Femur (tissue), 1 donor: ENCODE results near the gene CELSR3.

ENCODE experiments used
- DNase-seq: peaks from one replicate; pipeline ENCODE4 v3.0.0-alpha.2; 2017

The CELSR3 gene

DNA sequence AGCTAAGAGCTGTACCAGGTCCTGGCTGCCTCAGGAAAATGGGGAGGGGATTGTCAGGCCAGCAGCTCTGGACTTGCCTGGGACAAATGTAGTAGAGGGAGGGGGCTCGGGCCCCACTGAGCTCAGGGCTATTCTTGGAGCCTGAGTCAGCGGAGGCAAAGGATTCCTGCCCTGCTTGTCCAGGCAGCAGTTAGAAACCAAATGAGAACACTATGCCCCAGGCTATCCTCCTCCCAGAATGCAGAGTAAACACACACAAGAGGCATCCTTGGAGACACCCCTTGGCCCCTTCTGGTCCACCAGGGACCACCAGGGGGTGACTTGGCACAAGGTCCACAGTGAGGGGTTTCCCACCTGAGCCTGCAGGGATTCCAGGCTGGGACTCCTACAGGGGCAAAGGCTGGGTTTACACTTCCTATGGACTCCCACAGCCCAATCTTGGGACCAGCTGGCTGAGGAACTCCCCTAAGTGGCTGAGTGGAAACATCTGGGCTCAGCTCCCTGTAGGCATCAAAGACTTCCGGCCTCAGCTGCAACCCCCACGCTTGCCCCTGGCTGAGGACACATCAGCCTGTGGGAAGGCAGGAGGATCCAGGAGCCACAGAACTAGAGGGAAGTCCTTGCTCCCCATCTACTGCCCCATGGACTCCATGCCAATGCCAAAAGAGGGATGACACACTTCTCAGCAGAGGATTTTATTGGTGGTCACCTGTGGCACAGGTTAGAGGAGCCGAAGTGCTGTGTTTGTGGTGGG lies 64.2 kb downstream of the CELSR3 start:
- peak; percentile 61 for DNase-seq

DNA sequence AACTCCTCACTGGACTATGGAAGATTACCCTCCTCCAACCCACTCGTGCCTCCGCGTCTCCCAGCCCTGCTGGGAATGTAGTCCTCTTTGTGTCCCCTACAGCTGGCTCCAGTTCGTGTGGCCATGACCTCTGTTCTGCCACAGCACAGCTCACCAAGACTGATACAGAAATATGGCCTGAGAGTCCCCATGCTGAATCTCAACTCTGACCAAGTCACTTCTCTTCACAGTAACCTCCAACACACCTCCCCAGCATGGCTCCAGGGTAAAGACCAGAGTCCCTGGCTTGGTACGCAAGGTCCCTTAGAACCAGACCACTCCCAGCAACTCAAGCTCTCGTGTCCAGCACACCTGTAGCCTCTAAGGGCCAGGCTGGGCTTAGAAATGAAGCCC lies 65.3 kb downstream of the CELSR3 start:
- DNase-seq = no peak

DNA sequence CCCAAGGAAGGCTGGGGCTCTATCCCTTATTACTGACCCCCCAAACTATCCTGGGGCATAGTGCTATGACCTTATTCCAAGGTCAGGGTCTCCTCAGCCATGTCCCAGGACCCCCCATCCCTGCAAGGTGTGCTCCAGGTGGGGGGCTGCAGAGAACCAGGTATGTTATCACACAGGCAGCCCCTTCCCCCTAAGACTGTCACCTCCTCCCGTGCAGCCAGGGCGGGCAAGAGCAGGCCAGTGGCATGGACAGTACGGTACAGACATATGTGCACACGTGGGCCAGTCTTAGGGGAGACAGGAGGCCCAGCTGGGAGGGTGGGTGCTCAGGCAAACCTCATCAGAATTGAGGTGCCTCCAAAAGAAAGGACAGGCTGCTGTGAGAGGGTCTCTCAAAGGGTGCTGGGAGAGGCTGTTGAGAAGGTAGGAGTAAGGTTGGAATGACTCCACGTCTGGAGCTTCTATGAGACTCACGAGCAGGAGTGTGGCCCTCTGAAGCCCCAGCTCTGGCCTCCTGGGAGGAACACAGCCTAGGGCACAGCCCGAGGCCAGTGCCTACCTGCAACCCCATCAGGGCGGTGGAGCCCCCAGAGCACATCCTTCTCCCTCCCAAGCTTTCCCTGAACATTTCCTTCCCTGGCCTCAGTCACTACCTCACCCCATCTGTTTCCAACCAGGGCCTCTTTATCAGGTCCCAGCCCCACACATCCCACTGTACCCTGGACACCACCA lies 65.8 kb downstream of the CELSR3 start:
- DNase-seq = no peak

DNA sequence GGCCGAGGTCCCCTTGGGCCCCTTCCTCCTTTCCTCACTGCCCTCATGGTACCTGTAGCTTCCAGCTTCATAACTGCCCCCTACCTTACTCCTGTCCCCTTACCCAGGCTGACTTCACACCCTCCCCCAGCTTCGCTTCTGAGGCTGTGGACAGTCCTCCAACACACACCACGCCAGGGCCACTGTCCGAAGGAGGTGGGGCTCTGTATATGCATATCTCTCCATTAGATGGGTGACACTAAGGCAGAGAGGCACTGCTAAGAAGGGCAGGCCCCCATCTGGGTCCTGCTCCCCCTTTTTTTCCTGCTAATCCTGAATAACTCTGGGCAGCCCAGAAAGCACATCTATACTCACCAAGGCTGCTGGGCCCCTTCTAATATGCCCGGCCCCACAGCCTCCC lies 66.5 kb downstream of the CELSR3 start:
- no peak for DNase-seq

DNA sequence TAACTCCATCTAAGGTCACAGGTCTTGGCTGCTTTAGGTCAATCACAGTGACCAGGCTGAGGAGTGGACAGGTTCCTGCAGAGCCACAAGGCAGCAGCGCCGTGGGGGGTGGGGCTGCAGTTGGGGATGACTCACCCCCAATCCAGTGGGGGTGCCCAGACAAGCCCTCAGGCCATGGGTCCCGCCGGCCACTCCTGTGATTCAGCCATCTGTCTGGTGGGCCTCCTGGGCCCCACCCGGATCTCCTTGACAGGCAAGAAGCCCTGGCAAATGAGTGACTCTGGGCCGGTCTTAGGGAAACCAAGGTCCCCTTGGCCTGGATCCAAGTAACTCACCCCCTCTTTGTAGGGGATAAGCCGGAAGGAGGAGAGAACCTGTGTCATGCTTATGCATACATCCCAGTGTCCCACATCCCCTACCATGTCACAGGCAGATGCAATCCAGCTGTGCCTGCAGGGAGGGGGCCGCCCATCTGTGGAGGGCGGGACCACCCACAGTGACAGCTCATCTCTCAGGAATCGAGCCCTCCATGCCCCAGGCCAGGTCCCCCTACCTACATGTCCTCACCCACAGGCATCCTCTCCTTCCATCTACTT lies 67.1 kb downstream of the CELSR3 start:
- DNase-seq = no peak

DNA sequence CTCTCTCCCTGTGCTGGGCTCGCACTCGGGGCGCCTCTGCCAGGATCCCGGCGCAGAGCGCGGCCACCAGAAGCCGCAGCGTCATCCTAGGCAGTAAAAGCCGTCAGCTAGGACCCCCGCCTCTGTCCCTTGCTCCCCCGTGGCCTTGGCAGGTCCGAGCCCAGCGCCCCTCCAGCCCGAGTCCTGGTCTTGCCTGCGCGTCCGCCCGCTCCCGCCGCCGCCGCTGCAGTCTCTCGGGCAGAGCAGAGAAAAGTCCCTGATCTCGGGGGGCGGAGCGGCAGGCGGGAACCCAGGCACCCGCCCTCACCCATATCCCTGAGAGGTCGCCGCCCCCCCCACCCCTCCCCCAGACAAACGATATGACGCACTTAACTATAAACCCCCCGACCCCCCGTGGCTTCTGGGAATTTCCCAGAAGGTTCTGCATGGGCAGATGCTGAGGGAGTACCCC lies 67.6 kb downstream of the CELSR3 start, which contains the start of gene COL7A1:
COL7A1 (minus strand) TSS at position 255 of the 451 bp plus-strand sequence; CDS start at position 85, 170 bp downstream.
- DNase-seq = no peak

DNA sequence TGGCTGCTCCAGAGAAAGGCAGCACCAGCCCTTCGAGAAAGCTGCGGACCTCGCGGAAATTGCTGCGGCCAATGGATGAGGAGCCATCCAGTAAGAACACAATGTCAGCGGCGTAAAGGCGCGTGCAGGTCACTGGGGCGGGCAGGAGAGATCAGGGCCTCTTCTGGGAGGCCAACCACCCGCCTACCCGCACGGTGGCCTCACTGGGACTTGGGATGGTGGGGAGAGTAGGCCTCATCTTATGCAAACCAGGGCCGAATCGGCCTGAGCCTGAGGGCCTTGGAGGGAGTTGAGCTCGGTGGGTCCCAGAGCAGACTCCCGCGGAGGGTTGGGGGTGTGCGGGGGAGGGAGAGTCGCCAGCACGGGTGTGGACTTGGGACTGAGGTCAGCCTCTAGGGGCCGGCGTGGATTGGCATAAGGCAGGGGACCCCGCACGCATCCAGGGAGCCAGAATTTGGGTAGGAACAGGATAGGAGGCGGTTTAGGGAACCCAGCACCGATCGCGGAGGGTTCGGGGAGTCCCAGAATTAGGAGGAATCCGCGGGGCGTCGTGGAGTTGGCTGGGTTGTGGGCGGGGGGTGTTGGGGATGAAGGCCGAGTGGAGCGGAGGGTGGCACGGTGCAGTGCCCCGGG lies 68.2 kb downstream of the CELSR3 start:
- no peak for DNase-seq

DNA sequence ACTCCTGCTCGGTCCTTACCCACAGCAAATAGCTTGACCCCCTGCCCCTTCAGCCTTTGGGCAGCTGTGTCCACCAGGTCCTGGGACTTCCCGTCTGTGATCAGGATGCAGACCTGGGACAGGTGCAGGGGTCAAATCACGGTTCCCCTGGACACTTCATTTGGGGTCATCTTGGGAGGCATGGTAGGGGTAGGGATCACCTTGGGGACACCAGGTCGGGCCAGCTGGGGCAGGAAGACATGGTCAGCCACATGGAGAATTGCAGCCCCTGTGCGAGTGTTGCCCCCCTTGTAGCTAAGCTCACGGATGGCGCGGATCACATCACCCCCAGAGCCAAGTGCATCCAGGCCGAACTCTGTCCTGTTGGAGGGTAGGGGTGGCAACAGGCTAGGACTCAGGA lies 69.3 kb downstream of the CELSR3 start:
- DNase-seq = no peak

DNA sequence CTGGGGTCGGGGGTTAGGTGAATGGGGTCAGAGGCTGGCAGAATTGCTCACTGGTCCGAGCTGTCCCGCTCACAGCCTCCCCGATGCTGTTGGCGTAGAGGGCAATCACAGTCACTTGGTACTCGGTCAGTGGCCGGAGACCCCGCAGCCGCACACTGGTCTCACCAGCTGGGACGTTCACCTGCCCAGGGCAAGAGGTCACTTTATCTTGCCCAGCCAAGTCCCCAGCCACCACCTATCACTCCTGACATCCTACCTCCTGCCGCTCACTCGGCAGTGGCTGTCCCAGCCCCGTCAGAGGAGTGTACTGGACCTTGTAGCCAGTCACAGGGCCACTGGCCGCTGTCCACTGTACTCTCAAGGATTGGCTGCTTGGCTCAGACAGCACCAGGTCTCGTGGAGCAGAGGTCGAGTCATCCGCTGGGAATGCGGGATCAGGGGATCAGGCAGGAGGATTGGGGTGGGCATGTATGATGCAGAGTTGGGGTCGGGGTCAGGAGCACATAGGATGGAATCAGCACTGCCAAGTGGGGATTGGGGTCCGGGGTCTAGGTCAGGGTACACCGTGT lies 70.1 kb downstream of the CELSR3 start:
- DNase-seq = no peak

DNA sequence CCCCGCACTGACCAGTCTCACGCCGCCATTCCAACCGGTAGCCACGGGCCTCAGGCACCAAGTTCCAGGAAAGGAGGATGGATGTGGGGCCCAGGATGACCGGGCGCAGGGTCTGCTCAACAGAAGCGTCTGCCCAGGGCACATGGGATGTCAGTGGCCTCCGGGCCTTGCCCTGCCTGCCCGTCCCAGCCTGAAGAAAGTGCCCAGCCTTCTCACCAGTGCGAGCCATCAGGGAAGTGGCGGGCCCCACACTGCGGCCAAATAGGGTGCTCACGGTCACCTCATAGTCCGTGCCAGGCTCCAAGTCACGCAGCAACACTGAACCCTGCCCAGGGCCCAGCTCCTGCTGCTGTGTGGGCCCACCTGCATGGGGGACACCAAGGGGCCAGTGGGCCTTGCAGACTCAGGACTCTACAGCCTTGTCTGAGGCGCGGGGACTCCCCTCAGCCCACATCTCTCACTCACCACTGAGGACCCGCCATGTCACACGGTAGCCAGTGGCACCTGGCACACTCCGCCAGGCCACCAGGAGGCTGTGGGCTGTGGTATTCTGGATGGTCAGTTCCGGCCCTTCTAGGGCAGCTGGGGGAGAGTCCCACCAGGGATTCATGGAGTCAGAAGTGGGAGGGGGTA lies 70.7 kb downstream of the CELSR3 start:
- no peak for DNase-seq

DNA sequence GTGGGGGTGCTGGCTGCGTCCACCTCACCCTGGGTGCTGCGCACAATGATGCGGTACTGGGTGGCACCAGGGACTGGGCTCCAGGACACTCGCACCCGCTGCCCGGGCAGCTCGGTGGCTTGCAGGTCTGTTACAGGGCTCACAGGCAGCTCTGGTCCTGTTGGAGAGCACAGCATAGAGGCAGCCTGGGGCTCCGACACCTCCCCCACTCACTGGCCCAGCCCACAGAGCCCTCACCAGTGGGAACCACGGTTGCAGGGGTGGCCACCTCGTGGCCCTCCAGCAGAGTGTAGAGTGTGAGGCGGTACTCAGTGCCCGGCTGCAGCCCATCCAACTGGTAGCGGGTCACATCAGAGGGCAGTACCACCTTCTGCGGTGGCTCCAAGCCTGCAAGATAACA lies 71.2 kb downstream of the CELSR3 start:
- DNase-seq = no peak

DNA sequence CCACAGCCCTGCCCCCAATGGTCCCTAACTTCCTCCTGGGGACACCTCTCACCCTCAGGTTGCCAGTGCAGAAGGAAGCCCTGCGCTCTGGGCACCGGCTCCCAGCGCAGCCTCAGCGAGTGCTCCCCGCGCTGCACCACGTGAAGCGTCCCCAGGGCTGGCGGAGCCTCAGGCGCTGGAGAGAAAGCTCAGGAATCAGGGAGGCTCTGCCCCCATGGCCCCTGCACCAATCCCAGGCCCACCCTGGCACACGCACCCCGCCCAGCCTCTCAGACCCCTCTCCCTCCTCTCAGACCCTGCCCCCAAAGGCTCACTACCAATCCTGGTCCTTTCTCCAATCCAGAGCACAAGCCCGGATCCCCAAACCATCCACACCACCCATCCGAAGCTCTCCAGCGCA lies 74.5 kb downstream of the CELSR3 start:
- no peak for DNase-seq

DNA sequence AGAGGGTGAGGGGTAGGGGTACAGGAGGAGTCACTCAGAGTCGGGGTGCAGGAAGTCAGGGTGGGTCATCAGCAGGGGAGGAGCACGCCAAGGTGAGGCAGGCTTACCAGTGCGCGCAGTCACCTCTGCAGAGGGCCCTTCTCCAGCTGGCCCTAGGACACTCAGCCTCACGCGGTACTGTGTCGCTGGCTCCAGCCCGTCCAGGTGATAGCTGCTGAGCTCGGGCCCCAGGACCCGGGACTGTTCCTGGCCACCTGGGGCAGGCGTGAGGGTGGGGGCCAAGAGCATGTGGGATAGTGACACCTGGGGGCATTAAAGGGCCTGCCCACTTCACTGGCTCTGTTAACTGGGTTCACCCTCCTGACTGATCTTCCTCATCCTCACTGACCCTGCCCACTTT lies 75.0 kb downstream of the CELSR3 start:
- DNase-seq = no peak
